ENCODE results near the gene FBRS.
A peak's percentile ranks its signal among the peaks of the same experiment; 100 is the strongest.
"Not testable (repeated sequence)": the region's sequence is repeated elsewhere in the genome, so short reads cannot be mapped to it uniquely, and the experiment has no call there.

FBRS gene

GRCh38 chr16:30657866-30658730, at the start of gene FBRS:
Gene FBRS (plus strand): TSS chr16:30658431. CDS start chr16:30659519, 1,088 bp downstream.
- peak; percentile 100 for DNase-seq

GRCh38 chr16:30609002-30609925, 49.0 kb upstream of the FBRS start:
- DNase-seq, result peak; percentile 34

- DNase-seq, result peak; percentile 97
Observed at GRCh38 chr16:30609926-30610839, 48.0 kb upstream of the FBRS start, which contains the start of gene ZNF689. Gene ZNF689 (minus strand): TSS chr16:30610389. CDS start chr16:30610041, 348 bp downstream.

- DNase-seq, result no peak
Observed at GRCh38 chr16:30615358-30616091, 42.7 kb upstream of the FBRS start.

DNA sequence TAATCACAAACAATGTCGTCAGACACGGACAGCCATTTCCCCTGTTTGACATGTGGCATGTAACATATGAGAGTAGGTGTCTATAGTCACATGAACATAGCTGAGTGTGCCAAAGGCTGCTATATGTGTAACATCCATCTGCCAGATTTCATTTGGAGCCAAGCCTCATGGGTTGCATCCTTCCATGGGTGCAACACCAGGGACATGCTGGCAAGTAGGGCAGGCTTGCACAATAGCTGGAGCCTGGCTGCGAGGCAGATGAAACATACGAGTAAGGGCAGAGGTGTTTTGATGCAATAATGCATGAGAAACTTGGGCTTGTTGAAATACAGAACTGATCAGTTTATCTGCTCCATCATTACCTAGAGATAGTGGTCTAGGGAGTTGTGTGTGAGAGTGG, 39.0 kb upstream of the FBRS start:
- DNase-seq, result no peak

DNA sequence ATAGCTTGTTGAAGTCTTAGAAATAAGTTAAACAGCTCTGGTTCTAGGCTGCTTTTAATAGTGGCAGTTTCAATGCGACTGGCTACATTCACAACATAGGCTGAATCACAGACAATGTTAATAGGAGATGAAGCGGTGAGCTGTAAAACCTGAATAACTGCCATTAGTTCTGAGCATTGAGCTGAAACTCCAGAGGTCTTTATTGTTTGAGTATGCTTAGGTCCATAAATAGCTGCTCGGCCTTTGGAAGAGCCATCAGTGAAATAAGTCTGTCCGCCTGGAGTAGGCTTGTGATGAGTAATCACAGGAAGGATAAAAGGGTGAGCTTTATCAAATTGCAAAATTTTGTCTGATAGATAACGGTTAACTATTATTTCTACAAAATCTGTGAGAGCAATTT, 38.6 kb upstream of the FBRS start:
- no peak for DNase-seq

DNA sequence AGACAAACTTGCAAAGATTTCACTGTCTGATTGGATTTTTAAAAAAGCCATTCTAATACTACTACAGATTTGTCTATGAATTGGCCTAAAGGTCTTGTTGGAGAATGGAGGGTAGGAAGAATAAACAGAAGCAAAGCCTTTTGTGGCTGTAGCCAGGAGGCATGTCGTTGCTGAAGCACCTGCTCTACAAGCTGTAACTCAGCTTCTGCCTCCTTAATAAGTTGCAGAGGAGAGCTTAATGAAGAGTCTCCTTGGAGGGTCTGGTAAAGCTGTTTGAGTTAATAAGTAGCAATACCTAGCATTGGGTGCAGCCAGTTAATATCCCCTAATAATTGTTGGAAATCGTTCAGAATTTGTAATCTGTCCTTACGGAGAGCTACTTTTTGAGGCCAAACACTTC, 38.1 kb upstream of the FBRS start:
- no peak for DNase-seq

- DNase-seq, result peak; percentile 83
Observed at GRCh38 chr16:30621765-30622164, 36.5 kb upstream of the FBRS start.

- DNase-seq, result no peak
Observed at GRCh38 chr16:30622455-30623032, 35.7 kb upstream of the FBRS start.

- peak; percentile 18 for DNase-seq
Observed at GRCh38 chr16:30623536-30624283, 34.5 kb upstream of the FBRS start.

DNA sequence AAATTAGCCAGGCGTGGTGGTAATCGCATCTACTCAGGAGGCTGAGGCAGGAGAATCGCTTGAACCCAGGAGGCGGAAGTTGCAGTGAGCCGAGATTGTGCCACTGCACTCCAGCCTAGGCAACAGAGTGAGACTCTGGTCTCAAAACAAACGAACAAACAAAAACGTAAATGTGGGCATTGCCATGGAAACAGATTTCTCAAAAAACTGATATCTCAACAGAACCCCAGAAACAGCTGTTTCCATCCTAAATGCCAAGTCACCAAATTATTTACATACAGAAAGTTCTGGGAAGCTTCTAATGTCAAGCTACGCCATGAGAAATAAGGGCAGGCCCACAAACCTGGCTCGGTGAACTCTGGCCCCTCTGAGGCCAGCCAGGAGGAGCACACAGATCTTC, 32.0 kb upstream of the FBRS start:
- DNase-seq, result no peak

GRCh38 chr16:30628628-30629540, 29.3 kb upstream of the FBRS start:
- DNase-seq, result peak; percentile 74

DNA sequence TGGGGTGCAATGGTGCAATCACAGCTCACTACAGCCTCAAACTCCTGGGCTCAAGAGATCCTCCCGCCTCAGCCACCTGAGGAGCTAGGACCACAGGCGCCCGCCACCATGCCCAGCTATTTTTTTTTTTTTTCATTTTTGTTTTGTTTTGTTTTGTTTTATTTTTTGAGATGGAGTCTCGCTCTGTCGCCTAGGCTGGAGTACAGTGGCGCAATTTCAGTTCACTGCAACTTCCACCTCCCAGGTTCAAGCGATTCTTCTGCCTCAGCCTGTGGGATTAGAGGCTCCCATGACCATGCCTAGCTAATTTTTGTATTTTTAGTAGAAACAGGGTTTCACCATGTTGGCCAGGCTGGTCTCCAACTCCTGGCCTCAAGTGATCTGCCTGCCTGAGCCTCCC, 25.8 kb upstream of the FBRS start:
- not testable (repeated sequence) for DNase-seq

DNA sequence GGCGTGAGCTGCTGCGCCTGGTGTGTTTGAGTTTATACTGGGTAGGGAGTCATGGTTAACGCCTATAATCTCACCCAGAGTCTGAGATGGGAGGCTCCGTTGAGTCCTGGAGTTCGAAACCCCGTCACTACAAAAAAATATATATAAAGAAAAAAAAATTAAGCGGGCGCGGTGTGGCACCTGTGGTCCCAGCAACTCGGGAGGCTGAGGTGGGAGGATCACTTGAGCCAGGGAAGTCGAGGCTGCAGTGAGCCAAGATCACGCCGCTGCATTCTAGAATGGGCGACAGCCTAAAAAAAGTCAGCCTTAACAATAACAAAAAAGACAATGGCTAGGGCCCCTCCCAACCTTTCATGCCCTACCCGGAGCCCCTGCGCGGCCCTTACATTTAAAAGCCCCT, 24.7 kb upstream of the FBRS start:
- no peak for DNase-seq

DNA sequence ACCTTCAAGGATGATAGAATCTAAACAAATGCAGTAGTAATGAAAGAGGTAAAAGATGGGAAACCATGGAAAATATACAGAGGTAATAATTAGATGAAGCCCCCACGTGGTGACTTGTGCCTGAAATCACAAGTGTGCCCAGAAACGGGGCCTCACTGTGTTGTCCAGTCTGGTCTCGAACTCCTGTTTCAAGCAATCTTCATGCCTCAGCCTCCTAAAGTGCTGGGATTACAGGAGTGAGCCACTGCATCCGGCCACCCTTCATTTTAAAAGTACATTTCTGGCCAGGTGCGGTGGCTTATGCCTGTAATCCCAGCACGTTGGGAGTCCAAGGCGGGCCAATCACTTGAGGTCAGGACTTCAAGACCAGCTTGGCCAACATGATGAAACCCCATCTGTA, 21.6 kb upstream of the FBRS start:
- DNase-seq, result no peak

GRCh38 chr16:30637139-30637538, 21.1 kb upstream of the FBRS start:
- DNase-seq, result not testable (repeated sequence)

DNA sequence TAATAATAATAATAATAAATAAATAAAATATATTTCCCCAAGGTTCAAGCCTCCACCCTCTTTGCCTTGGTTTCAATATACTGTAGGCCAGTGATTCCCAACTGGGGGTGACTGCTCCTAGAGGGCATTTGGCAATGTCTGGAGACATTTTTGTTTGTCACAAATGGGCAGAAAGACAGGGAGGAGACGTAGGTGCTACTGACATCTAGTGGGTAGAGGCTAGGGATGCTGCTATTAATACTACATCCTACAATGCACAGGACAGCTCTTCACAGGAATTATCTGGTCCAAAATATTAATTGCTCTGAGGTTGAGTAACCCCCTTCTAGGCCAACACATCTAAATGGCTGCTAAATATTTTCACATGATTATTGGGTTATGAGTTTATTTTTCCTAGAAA, 20.3 kb upstream of the FBRS start:
- DNase-seq, result peak; percentile 57

DNA sequence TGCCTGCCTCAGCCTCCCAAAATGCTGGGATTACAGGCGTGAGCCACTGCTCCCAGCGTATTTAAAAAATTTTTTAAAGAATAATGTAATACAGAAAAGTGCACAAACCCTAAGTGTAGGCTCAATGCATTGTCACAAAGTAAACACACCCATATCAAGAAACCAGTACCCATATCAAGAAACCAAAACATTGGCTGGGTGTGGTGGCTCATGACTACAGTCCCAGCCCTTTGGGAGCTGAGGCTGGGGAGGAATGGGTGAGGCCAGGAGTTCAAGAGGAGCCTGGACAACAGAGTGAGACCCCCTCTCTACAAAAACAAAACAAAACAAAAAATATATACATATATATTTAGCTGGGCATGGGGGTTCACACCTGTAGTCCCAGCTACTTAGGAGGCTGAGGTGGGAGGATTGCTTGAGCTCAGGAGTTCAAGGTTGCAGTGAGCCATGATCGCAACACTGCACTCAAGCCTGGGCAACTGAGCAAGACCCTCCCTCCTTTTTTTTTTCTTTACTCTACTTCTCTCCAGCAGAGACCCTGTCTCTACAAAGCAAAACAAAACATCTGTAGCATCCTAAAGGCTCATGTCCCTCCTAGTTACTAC, 16.8 kb upstream of the FBRS start:
- DNase-seq, result no peak

DNA sequence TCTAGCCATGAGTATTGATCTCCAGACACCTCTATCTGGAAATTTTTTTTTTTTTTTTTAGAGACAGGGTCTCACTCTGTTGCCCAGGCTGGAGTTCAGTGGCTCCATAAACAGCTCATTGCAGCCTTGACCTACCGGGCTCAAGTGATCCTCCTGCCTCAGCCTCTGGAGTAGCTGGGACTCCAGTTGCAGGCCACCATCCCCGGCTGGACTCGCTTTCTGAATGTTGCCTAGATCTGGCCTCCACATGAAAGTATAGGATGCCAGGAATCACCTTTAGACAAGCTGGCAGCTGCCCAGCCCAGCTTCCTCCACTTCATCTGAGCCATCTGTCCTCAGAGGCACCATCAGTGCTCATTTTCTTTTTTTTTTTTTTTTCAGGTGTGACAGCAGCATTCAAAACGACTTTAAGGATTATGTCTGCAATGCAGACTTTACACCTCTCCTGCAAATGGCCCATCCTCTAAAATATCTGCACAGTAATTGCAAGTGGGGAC, 13.8 kb upstream of the FBRS start:
- no peak for DNase-seq
